Colonic mucosa (tissue), 4 donors: ENCODE measurements around the gene TSR2. TPM values are rescaled to one million over a fixed set of nuclear protein-coding genes. Genes with fewer than 3 reads are reported as not detected.
A peak's percentile ranks its signal among the peaks of the same experiment; 100 is the strongest.

Experiments
- DNase-seq: peaks from one replicate; pipeline ENCODE4 v3.0.0-alpha.2; 2020
- H3K27ac ChIP-seq: fragments of 200-600 bp; one replicate; pipeline ENCODE4 v1.8.0; 2021
- H3K27me3 ChIP-seq: fragments of 200-600 bp; one replicate; pipeline ENCODE4 v1.8.0; 2021
- H3K36me3 ChIP-seq: fragments of 200-600 bp; one replicate; pipeline ENCODE4 v1.8.0; 2021
- H3K4me1 ChIP-seq: fragments of 200-600 bp; one replicate; pipeline ENCODE4 v1.8.0; 2021; ENCODE audit warnings: mild to moderate bottlenecking
- H3K4me3 ChIP-seq: fragments of 200-600 bp; one replicate; pipeline ENCODE4 v1.8.0; 2021
- H3K9ac ChIP-seq, 2 donors: one replicate each; pipeline ENCODE4 v1.7.0; 2013; ENCODE audit warnings: control low read depth in 2 of 2, low read depth in 2 of 2, low read length in 2 of 2
- H3K9me3 ChIP-seq: fragments of 200-600 bp; one replicate; pipeline ENCODE4 v1.8.0; 2021
- CTCF ChIP-seq: fragments of 200-600 bp; IDR thresholded peaks from one replicate; pipeline ENCODE4 v1.8.0; 2022; ENCODE audit warnings: antibody characterized with exemption, mild to moderate bottlenecking
- intact Hi-C: fragments of 100-400 bp; cut with DNase I; formaldehyde crosslinking; loops from one replicate; pipeline ENCODE4 v1.14.1; 2022
- total RNA-seq, 2 donors: library from RNA; stranded (reverse); fragmentation: NEBNext Ultra II Directional in 1 of 2; extraction: Animal tissue kit (Norgen Biotek cat#: 25700) in 1 of 2; gene quantifications; one replicate each; pipeline ENCODE4 v1.2.1, GENCODE V29; 2021
- donor health status: healthy.
- donor health status: DM: no; HTN: no; CAD: no.
- donor health status: DM: no; HTN: no; CAD: no.

The TSR2 gene
- total RNA-seq, 2 donors from 2014 or later, result 32.9 to 44.5 TPM

- Histone ChIP-seq H3K36me3 (no peaks in the 10 kb centered on the region), H3K4me1 (no peaks in the 10 kb centered on the region), H3K9me3 (no peaks in the 10 kb centered on the region), H3K27me3 (no peaks in the 10 kb centered on the region), H3K9ac (no peak overlapping the region), H3K4me3 (no peak overlapping the region), H3K27ac (no peak overlapping the region)
- TF ChIP-seq CTCF, result no peak
- intact Hi-C loops, result no loop called here
- DNase-seq, result no peak
Observed at GRCh38 chrX:54492340-54492739, 52.1 kb downstream of the TSR2 start.

GRCh38 chrX:54494166-54494988 lies 54.2 kb downstream of the TSR2 start:
- Histone ChIP-seq H3K27me3 (no peaks in the 10 kb centered on the region), H3K9ac (peak overlapping the region; percentile 6 to 68), H3K4me3 (peak overlapping the region; percentile 50), H3K27ac (no peak overlapping the region), H3K36me3 (no peaks in the 10 kb centered on the region), H3K4me1 (no peaks in the 10 kb centered on the region), H3K9me3 (no peaks in the 10 kb centered on the region)
- intact Hi-C loops, result no loop called here
- no peak for TF ChIP-seq CTCF
- no peak for DNase-seq

Other genes with a start within 250 kb of the TSR2 start
- gene WNK3, start 82.4 kb upstream of the TSR2 start, total RNA-seq, result under 1 TPM; 0.12 to 0.24 TPM
- 1 to 10 TPM; 4.9 to 5.5 TPM for gene FGD1, start 55.8 kb downstream of the TSR2 start, total RNA-seq
- gene GNL3L, start 89.8 kb downstream of the TSR2 start, total RNA-seq, result 10 to 100 TPM; 23.5 to 38.3 TPM